Stimulated activated CD8-positive, alpha-beta memory T cell treated with anti-CD3 and anti-CD28 coated beads, Interleukin-7, amount 100 ng/mL, for 24 hours (primary cell): ENCODE data around the gene CASQ2.

Experiments used
- DNase-seq: peaks from one replicate; pipeline ENCODE4 v3.0.0-alpha.2; 2020; ENCODE audit warnings: low read depth

The CASQ2 gene

GRCh38 chr1:115658646-115659045, 109.9 kb downstream of the CASQ2 start:
- DNase-seq = no peak

DNA sequence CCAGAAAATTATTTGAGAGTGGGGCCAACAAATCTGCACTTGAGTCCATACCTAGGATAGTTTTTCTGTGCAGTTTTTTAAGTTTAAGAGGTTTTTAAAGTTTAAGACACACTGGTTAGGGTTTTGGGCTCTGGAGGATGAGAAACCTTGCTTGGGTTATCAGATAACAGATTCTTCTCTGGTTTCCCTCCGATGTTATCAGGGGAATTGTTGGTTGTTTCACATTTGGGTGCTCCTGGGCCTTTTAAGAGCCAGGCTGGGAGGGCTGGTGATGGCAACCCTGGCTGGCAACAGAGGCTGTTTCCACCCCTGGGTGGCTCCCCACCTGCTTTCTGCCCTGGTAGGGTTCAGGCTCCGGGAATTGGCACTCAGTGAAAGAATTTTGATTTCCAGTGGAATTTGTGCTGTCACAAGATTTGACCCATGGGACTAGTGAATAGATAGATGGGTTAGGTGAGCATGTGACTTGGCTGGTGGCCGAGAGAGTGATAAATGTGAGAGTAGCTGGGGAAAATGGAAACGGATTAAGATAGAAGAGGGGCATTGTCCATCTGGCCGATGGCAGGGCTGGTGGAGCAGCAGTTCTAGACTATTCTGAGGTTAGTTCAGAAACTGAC, 111.9 kb downstream of the CASQ2 start:
- no peak for DNase-seq

DNA sequence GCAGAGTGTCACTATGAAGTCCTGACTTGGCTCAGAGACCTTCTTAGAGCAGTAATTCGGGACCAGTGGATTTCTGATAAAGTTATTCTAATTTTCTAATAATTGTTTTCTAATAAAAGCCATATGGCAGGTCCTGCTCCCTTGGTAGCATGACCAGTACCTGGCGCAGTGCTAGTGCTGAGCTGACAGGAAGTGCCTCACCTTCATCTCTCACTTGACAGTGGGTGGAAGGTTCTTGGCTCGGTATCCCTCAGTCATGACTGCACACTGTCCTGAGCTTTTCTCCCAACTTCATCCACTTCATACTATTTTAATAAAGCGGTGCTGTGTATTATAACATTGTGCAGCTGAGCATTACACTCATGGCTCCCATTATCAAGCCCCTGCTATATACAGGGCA, 112.6 kb downstream of the CASQ2 start:
- no peak for DNase-seq

DNA sequence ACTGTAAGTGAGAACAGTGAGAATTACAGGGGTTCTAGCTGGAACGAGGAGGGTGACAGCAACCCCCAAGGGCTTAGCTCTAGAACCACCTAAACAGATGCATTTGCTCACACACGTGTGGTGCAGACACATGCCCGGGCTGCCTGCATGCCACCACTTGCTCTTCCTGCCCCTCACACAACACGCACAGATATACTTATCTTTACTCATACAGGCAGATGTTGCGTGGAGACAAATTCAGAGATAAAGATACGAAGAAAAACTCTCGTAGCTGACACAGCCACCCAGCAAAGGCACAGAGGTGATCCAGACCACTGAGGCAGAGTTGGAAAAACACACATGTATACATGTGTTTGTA, 113.2 kb downstream of the CASQ2 start:
- DNase-seq = no peak

DNA sequence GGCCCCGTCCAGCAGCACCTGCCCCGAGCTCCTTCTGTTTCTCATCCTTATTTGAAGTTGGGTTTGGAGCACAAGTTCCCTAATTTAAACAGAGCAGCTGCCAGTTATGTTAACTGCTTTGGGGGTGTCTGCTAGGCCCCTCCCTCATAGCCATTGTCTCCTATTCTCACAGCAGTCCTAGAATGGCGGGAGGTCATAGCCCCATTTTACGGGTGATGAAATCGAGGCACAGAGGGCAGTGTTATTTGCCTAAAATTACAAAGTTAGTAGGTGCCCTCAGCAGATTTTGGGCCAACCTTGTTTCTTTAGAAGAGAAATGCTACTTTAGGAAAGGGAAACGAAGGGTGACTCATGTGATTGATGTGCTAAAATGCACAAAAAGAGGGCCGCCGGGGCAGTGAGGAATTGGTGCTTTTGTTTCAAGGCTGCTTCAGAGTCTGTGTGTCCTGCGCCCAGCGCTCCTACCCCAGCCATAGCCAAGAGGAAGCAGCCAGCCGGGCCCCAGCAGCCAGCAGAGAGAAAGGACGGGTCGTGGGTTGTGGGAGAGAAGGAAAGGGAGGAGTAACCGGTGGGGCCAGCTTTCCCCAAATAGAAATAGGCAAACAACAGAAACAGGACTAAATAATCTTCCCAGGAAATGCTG, 113.7 kb downstream of the CASQ2 start:
- DNase-seq = no peak

DNA sequence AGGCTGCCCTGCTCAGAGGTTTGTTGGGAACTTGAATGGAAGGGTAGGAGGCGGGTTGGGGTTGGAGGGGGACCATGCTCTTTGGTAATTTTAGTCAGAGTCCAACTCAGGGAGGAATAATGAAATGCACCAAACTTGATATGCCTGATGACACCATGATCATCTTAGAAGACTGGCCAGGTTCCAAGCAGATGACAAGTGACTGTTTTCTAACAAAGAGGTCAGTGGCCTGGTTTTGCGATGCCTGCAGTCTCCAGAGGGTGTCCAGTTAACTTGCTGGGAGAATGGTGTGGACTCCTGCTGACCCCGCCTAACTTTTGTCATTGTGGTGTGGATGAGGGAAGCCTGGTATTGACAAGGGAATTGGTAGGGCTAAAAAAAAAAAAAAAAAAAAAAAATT, 114.4 kb downstream of the CASQ2 start:
- DNase-seq = no peak

DNA sequence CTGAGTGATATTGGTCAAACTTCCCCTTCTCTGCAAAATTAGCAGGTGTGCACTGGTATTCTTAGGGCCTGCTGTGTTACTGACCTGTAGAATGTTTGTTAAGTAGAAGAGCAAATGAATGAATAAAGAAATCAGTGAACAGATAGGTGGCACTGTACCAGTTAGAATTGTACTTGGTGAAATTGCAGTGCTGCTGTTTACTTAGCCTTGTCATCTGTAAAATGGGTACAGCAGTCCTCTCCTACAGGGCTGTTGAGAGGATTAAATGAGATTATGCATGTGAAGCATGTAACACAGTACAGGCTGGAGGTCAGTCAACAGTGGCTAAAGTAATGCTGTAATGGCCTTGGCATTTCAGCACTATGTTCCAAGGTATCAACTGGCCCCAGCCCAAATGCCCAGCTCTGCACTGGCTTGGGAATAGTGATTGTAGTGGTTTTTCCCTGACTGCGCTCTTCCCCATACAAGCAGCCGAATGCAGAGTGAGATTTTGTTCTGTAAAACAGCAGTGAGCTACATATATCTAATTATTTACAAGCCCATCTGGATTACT, 116.2 kb downstream of the CASQ2 start:
- no peak for DNase-seq

DNA sequence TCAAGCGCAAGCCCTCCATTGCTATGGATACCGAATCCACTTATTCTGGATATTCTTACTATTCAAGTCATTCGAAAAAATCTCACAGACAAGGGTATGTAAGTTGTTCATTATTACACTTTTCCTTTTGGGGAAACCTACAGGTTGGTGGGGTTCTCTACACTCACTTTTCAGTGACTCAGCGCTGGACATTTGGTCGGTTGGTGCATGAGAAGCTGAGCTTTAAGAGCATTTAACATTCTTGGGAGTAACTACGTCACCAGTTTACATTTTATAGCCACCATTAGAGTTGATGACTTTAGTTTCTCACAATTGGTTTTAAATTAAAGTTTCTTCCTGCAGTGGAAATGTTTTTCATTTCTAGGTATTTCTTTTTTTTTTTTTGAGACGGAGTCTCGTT, 117.1 kb downstream of the CASQ2 start:
- DNase-seq = no peak

DNA sequence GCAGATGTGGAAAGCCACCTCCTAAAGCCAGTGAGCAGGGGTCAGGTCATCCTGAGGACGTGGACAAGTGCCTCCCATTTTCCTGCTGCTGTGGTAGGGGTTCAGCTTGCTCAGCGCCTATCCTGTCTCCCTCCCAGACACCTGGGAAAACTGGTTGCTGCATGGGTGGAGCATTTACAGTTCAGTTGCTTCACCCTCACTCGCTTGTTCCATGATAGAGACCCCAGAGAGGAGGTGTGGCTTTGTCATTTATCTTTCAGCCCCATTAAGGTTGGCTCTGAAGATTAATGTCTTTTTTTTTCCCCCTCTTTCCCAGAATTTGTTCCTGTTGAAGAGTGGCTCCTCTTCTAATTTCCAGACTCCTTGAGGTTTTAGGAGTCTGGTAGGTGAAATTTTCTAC, 117.6 kb downstream of the CASQ2 start:
- DNase-seq = no peak
